HEK293 (cell line): ENCODE results near the gene SLC9A4.

Experiments used
- BCL11B ChIP-seq: fragments of 450-650 bp; formaldehyde crosslinking; IDR thresholded peaks from 2 replicates; pipeline ENCODE4 v1.5.1; 2016; ENCODE audit warnings: low read depth, missing biosample characterization, missing genetic modification characterization
- CTCF ChIP-seq: fragments of 450-650 bp; formaldehyde crosslinking; IDR thresholded peaks from 2 replicates; pipeline ENCODE4 v1.5.1; 2016; ENCODE audit warnings: missing biosample characterization, missing genetic modification characterization
- ZFP37 ChIP-seq: fragments of 450-650 bp; formaldehyde crosslinking; IDR thresholded peaks from 2 replicates; pipeline ENCODE4 v1.5.1; 2016; ENCODE audit warnings: missing biosample characterization, missing genetic modification characterization
- ZNF214 ChIP-seq: fragments of 450-650 bp; formaldehyde crosslinking; IDR thresholded peaks from 2 replicates; pipeline ENCODE4 v1.5.1; 2017; ENCODE audit warnings: missing biosample characterization, mild to moderate bottlenecking, missing genetic modification characterization, borderline replicate concordance
- ZNF311 ChIP-seq: fragments of 450-650 bp; formaldehyde crosslinking; IDR thresholded peaks from 2 replicates; pipeline ENCODE4 v1.5.1; 2017; ENCODE audit warnings: missing biosample characterization, missing genetic modification characterization, borderline replicate concordance
- ZNF48 ChIP-seq: fragments of 450-650 bp; formaldehyde crosslinking; IDR thresholded peaks from 2 replicates; pipeline ENCODE4 v1.5.1; 2016; ENCODE audit warnings: missing biosample characterization, missing genetic modification characterization
- ZNF629 ChIP-seq: fragments of 450-650 bp; formaldehyde crosslinking; IDR thresholded peaks from 2 replicates; pipeline ENCODE4 v1.5.1; 2017; ENCODE audit warnings: missing biosample characterization, missing genetic modification characterization
- ZNF704 ChIP-seq: fragments of 450-650 bp; formaldehyde crosslinking; IDR thresholded peaks from 2 replicates; pipeline ENCODE4 v1.5.1; 2016; ENCODE audit warnings: missing biosample characterization, missing genetic modification characterization
- ZNF792 ChIP-seq: fragments of 450-650 bp; formaldehyde crosslinking; IDR thresholded peaks from 2 replicates; pipeline ENCODE4 v1.5.1; 2016; ENCODE audit warnings: missing biosample characterization, missing genetic modification characterization
- ZSCAN23 ChIP-seq: fragments of 450-650 bp; formaldehyde crosslinking; IDR thresholded peaks from 2 replicates; pipeline ENCODE4 v1.5.1; 2016; ENCODE audit warnings: missing biosample characterization, missing genetic modification characterization

DNA sequence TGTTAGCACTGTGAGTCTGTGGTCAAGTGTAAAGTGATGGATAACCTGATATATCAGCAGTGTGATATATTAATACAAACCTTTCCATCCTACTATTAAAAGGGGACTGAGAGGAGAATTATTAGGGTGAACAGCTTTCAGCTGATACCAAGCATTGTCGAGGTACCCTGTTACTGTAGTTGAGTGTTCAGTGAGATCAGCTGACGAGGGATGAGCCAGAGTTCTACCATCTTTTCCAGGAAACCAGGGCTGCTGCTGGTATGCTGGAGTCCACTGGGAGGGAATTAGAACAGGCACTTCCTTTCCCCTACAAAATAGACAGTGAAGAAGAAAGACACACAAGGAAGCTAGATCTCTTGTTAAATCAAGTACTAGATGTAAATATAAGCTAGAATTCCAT, 49.7 kb upstream of the SLC9A4 start:
- no peak for TF ChIP-seq CTCF (tag by site-specific recombination)
- TF ChIP-seq ZNF48 = no peak
- TF ChIP-seq ZFP37 (tag by site-specific recombination) = no peak
- no peak for TF ChIP-seq ZNF629
- TF ChIP-seq ZNF704 (tag by site-specific recombination) = no peak
- no peak for TF ChIP-seq BCL11B (tag by site-specific recombination)
- TF ChIP-seq ZNF214 (tag by site-specific recombination) = no peak
- TF ChIP-seq ZNF792 = no peak
- no peak for TF ChIP-seq ZNF311 (tag by site-specific recombination)
- no peak for TF ChIP-seq ZSCAN23 (tag by site-specific recombination)
